ENCODE results near the gene CHDH.

DNA sequence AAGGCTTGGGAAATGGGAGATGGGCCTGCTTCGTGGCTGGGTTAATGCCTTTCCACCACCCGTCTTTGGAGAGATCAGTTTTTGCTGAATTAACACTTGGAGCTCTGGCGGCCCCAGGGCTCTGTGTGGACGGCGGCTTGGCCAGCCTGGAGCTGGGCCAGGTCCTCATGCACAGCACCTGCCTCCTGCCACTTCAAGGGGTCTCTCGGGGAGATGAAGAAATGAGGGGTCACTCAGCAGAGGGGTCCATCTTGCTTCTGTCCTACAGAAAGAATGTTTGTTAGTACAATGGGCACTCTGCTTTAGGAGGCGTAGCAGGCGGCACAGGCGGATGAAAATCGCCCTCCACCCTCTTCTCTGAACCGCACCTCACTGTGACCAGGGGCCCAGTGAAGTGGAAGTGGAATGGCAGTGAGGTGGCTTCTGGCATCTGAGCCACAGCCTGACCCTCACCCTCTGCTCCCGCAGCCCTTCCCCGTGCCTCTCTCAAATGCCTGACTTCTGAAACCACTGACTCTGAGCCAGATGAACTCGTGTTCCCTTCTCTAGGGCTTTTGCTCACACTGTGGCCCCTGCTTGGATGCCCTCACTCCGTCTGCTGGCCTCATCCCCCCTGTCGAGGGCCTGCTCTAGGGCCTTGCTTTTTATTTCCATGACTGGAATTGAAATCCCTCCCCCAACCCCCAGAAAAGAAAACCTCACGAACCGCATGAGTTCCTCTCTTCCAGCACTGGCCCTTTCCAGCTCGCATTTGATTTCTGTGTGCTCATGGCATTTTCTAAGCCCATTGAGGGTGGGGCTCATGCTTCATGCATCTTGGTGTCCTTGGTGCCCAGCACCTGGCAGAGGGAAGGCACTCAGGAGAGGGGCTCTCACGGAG lies 42.2 kb downstream of the CHDH start:
- TF ChIP-seq, protein P1, sequence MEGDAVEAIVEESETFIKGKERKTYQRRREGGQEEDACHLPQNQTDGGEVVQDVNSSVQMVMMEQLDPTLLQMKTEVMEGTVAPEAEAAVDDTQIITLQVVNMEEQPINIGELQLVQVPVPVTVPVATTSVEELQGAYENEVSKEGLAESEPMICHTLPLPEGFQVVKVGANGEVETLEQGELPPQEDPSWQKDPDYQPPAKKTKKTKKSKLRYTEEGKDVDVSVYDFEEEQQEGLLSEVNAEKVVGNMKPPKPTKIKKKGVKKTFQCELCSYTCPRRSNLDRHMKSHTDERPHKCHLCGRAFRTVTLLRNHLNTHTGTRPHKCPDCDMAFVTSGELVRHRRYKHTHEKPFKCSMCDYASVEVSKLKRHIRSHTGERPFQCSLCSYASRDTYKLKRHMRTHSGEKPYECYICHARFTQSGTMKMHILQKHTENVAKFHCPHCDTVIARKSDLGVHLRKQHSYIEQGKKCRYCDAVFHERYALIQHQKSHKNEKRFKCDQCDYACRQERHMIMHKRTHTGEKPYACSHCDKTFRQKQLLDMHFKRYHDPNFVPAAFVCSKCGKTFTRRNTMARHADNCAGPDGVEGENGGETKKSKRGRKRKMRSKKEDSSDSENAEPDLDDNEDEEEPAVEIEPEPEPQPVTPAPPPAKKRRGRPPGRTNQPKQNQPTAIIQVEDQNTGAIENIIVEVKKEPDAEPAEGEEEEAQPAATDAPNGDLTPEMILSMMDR (IDR thresholded peaks at IDR 0.05), result no peak
- no peak for TF ChIP-seq POLR2A (IDR thresholded peaks at IDR 0.05)

Data from body of pancreas (tissue), 4 donors.